ENCODE data around the gene POLR1D. TPM values are rescaled to one million over a fixed set of nuclear protein-coding genes. Genes with fewer than 3 reads are reported as not detected.

The POLR1D gene
- polyA plus RNA-seq, 1 donor (not counting 4 experiments of a cell fraction or from before 2014, with no cell fraction given), result 235 TPM

- Histone ChIP-seq H3K9me3 (ENCODE audit: control insufficient read depth, low read depth, low read length) (no peaks in the 10 kb centered on the region), H3K9me1 (ENCODE audit: control insufficient read depth, extremely low read depth, insufficient read depth, low read length) (no peaks in the 10 kb centered on the region), H3K36me3 (ENCODE audit: control insufficient read depth in 2 of 2, extremely low read depth in 1 of 2, insufficient read depth in 2 of 2, low read length in 2 of 2) (peaks cover 6 to 13% of the 10 kb centered on the region in 2 experiments), H3K4me1 (ENCODE audit: control insufficient read depth, extremely low read depth, insufficient read depth, low read length) (peaks cover 21% of the 10 kb centered on the region), H3K4me2 (ENCODE audit: control insufficient read depth, extremely low read depth, insufficient read depth, low read depth, low read length) (no peak overlapping the region), H3K4me3 (ENCODE audit: control insufficient read depth in 2 of 3, extremely low read depth in 1 of 3, insufficient read depth in 2 of 3, low read depth in 1 of 3, low read length in 3 of 3) (no peak overlapping the region), H3K27me3 (ENCODE audit: control insufficient read depth, extremely low read depth, insufficient read depth, low read length) (no peaks in the 10 kb centered on the region), H4K20me1 (ENCODE audit: control insufficient read depth, extremely low read depth, insufficient read depth, low read length) (peaks cover 4% of the 10 kb centered on the region), H3K79me2 (ENCODE audit: control insufficient read depth, insufficient read depth, low read length) (peaks cover 86% of the 10 kb centered on the region), H3K9ac (ENCODE audit: control insufficient read depth, extremely low read depth, insufficient read depth, low read length) (no peak overlapping the region), H3K27ac (ENCODE audit: control insufficient read depth, insufficient read depth, low read length) (no peak overlapping the region), H2AFZ (ENCODE audit: control insufficient read depth, low read length) (no peak overlapping the region)
- dilution Hi-C loops (cut with MboI; ENCODE audit: extremely low pct_ligation_motif_present, low sequenced_read_pairs), result no loop called here
- FAIRE-seq (no peak), DNase-seq (ENCODE audit: low read depth, low spot score) (no peak)
- TF ChIP-seq CTCF (optimal IDR thresholded peaks at IDR 0.05 in 1 of 3, IDR thresholded peaks at IDR 0.05 in 1 of 3, conservative IDR thresholded peaks at IDR 0.05 in 1 of 3; ENCODE audit: extremely low read depth in 1 of 3, insufficient read depth in 2 of 3, low read length in 3 of 3) (no peak), EZH2 (IDR thresholded peaks at IDR 0.05; ENCODE audit: low read length) (no peak)
These were observed 4.1 kb downstream of the POLR1D start for GRCh38 chr13:27625839-27626238.

GRCh38 chr13:27627380-27627779, 5.7 kb downstream of the POLR1D start:
- peaks cover 24% of the 10 kb centered on the region for H3K4me1 ChIP-seq (ENCODE audit: control insufficient read depth, extremely low read depth, insufficient read depth, low read length)
- H4K20me1 ChIP-seq (ENCODE audit: control insufficient read depth, extremely low read depth, insufficient read depth, low read length), result peaks cover 4% of the 10 kb centered on the region
- peaks cover 91% of the 10 kb centered on the region for H3K79me2 ChIP-seq (ENCODE audit: control insufficient read depth, insufficient read depth, low read length)
- H3K9ac ChIP-seq (ENCODE audit: control insufficient read depth, extremely low read depth, insufficient read depth, low read length), result no peak overlapping the region
- H2AFZ ChIP-seq (ENCODE audit: control insufficient read depth, low read length), result no peak overlapping the region
- dilution Hi-C loops (cut with MboI; ENCODE audit: extremely low pct_ligation_motif_present, low sequenced_read_pairs), result no loop called here
- H3K36me3 ChIP-seq (ENCODE audit: control insufficient read depth in 2 of 2, extremely low read depth in 1 of 2, insufficient read depth in 2 of 2, low read length in 2 of 2), result peaks cover 8 to 13% of the 10 kb centered on the region in 2 experiments
- DNase-seq (ENCODE audit: low read depth, low spot score) (no peak), FAIRE-seq (no peak)
- TF ChIP-seq EZH2 (IDR thresholded peaks at IDR 0.05; ENCODE audit: low read length) (no peak), CTCF (optimal IDR thresholded peaks at IDR 0.05 in 1 of 3, IDR thresholded peaks at IDR 0.05 in 1 of 3, conservative IDR thresholded peaks at IDR 0.05 in 1 of 3; ENCODE audit: extremely low read depth in 1 of 3, insufficient read depth in 2 of 3, low read length in 3 of 3) (no peak)
- H3K9me3 ChIP-seq (ENCODE audit: control insufficient read depth, low read depth, low read length), result no peaks in the 10 kb centered on the region
- H3K4me2 ChIP-seq (ENCODE audit: control insufficient read depth, extremely low read depth, insufficient read depth, low read depth, low read length), result no peak overlapping the region
- H3K4me3 ChIP-seq (ENCODE audit: control insufficient read depth in 2 of 3, extremely low read depth in 1 of 3, insufficient read depth in 2 of 3, low read depth in 1 of 3, low read length in 3 of 3), result no peak overlapping the region
- H3K27ac ChIP-seq (ENCODE audit: control insufficient read depth, insufficient read depth, low read length), result no peak overlapping the region
- no peaks in the 10 kb centered on the region for H3K9me1 ChIP-seq (ENCODE audit: control insufficient read depth, extremely low read depth, insufficient read depth, low read length)
- H3K27me3 ChIP-seq (ENCODE audit: control insufficient read depth, extremely low read depth, insufficient read depth, low read length), result no peaks in the 10 kb centered on the region
